Nephron progenitor cell (in vitro differentiated cells): ENCODE results near the gene IL10.
A peak's percentile ranks its signal among the peaks of the same experiment; 100 is the strongest.

Experiments used
- DNase-seq: peaks from one replicate; pipeline ENCODE4 v3.0.0; 2021
- H3K27ac Mint-ChIP-seq: 2 replicates; pipeline ENCODE4 v1.8.0; 2021; ENCODE audit warnings: mild to moderate bottlenecking, moderate library complexity, mixed read lengths
- H3K27me3 Mint-ChIP-seq: 2 replicates; pipeline ENCODE4 v1.8.0; 2021; ENCODE audit warnings: mild to moderate bottlenecking, low read depth, mixed read lengths; ENCODE audit not compliant: poor library complexity
- H3K36me3 Mint-ChIP-seq: 2 replicates; pipeline ENCODE4 v1.8.0; 2021; ENCODE audit warnings: low read depth, mixed read lengths
- H3K4me1 Mint-ChIP-seq: 2 replicates; pipeline ENCODE4 v1.8.0; 2021; ENCODE audit warnings: mixed read lengths
- H3K4me3 Mint-ChIP-seq: 2 replicates; pipeline ENCODE4 v1.8.0; 2021; ENCODE audit warnings: mild to moderate bottlenecking, moderate library complexity, mixed read lengths
- H3K9me3 Mint-ChIP-seq: 2 replicates; pipeline ENCODE4 v1.8.0; 2021; ENCODE audit warnings: mild to moderate bottlenecking, moderate library complexity, mixed read lengths
- TF ChIP-seq, protein P1 (sequence below): fragments of 200-600 bp; sonication (generic); IDR thresholded peaks from 2 replicates; pipeline ENCODE4 v1.5.0; 2021; ENCODE audit warnings: antibody characterized with exemption

Gene IL10

DNA sequence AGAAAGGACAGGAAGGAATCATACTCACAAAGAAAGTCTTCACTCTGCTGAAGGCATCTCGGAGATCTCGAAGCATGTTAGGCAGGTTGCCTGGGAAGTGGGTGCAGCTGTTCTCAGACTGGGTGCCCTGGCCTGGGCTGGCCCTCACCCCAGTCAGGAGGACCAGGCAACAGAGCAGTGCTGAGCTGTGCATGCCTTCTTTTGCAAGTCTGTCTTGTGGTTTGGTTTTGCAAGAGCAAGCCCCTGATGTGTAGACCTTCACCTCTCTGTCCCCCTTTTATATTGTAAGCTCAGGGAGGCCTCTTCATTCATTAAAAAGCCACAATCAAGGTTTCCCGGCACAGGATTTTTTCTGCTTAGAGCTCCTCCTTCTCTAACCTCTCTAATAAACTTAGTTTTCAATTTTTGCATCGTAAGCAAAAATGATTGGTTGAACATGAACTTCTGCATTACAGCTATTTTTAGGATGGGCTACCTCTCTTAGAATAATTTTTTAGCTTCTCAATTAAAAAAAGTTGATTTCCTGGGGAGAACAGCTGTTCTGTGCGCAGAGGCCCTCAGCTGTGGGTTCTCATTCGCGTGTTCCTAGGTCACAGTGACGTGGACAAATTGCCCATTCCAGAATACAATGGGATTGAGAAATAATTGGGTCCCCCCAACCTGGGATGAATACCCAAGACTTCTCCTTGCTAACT, at the start of gene IL10:
Gene IL10, minus strand, starts transcription at position 252 of the 695 bp plus-strand sequence. Its CDS starts 59 bp downstream, at position 193.
- Mint-ChIP-seq H3K4me3 (no peak within 1 kb of the TSS), H3K9me3 (no peaks in the 10 kb centered on the region), H3K27me3 (peaks cover 13% of the 10 kb centered on the region), H3K4me1 (peaks cover 60% of the 10 kb centered on the region), H3K36me3 (no peaks in the 10 kb centered on the region), H3K27ac (peak within 1 kb of the TSS; percentile 56)
- TF ChIP-seq, protein P1, sequence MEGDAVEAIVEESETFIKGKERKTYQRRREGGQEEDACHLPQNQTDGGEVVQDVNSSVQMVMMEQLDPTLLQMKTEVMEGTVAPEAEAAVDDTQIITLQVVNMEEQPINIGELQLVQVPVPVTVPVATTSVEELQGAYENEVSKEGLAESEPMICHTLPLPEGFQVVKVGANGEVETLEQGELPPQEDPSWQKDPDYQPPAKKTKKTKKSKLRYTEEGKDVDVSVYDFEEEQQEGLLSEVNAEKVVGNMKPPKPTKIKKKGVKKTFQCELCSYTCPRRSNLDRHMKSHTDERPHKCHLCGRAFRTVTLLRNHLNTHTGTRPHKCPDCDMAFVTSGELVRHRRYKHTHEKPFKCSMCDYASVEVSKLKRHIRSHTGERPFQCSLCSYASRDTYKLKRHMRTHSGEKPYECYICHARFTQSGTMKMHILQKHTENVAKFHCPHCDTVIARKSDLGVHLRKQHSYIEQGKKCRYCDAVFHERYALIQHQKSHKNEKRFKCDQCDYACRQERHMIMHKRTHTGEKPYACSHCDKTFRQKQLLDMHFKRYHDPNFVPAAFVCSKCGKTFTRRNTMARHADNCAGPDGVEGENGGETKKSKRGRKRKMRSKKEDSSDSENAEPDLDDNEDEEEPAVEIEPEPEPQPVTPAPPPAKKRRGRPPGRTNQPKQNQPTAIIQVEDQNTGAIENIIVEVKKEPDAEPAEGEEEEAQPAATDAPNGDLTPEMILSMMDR: no peak
- DNase-seq: no peak

DNA sequence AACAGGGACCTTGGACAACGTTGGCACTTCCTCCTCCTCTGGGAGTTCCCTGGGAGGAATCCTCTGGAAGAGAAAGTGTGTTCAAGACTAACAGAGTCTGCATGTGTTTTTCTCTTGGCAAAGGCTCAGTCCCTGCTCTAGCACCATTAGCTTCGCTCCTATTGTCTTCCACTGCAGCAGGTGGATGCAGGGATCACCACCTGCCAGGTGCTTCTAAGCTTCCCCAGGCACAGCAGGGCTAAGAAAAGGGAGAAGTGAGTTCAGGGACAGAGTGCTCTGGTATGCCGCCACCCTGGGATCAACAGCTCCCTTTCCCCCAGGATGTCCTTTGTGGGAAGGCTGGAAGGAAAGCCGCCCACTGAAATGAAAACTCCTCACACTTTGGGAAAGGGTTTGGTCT, 49.2 kb upstream of the IL10 start:
- peaks cover 9% of the 10 kb centered on the region for H3K27me3 Mint-ChIP-seq
- no peak overlapping the region for H3K27ac Mint-ChIP-seq
- H3K4me1 Mint-ChIP-seq: peaks cover 16% of the 10 kb centered on the region
- no peak for DNase-seq
- H3K4me3 Mint-ChIP-seq: no peak overlapping the region
- H3K36me3 Mint-ChIP-seq: no peaks in the 10 kb centered on the region
- TF ChIP-seq, protein P1: no peak
- no peaks in the 10 kb centered on the region for H3K9me3 Mint-ChIP-seq

DNA sequence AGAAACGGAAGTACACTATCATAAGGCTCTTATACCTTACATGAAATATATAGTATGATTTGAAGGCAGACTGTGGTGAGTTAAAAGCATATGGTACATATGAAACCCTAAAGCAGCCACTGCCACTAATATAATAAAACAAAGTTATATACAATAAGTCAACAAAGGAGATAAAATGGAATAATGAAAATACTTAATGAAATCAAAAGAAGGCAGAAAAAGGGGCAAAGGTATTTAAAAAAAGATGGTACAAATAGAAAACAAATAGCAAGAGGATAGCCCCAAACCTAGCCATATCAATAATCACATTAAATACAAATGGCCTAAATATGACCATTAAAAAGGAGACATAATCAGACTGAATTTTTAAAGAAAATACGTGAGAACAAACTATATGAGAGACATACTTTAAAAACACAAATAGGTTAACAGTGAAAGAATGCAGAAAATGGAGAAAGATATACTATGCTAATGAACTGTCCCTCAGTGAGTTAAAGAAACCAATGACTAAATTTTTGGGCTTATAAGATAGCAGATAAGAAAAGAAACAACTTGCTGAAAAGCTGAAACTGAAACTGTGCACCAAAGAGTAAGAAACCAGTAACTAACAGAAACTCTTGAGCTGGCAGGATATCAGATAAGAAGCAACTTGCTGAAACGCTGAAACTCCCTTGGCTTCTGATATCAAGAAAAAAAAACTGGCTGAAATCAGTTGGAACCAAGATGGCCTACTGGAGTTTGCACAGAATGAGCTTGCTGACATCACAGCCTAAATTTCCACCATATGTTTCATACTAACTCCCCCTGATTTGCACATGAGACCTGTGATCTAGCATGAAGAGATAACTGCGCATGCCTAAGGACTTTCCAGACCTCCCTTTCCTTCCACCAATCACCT, 44.3 kb upstream of the IL10 start:
- no peak overlapping the region for H3K4me3 Mint-ChIP-seq
- no peak for DNase-seq
- TF ChIP-seq, protein P1: no peak

DNA sequence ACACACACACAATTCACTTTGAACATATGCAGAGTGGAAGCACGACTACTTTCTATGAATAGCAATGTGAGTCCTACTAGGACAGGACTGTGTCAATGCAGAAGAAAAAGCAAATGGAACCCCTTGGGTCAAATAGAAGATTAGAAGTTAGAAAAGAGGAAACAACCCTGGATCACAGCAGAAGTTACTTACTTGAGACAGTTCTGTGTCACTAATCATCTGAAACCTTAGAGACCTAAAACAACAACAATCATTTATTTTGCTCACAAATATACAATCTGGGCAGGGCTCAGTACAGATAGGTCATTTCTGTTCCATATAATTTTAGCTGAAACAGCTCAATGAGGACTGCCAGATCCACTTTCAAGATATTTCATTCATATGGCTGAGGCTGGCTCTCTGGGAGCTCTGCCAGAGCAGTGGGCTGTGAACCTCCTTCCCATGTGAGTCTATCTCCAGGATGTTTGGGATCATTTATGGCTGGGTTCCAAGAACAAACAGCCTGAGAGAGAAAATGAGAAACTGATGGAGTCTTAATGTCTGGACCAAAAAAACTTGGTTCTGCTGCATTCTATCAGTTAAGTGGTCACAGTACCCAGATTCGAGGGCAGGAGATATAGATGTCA, 42.5 kb upstream of the IL10 start:
- H3K36me3 Mint-ChIP-seq: peaks cover 8% of the 10 kb centered on the region
- TF ChIP-seq, protein P1: no peak
- no peak overlapping the region for H3K27ac Mint-ChIP-seq
- no peak for DNase-seq
- H3K27me3 Mint-ChIP-seq: no peaks in the 10 kb centered on the region
- no peak overlapping the region for H3K4me3 Mint-ChIP-seq
- no peaks in the 10 kb centered on the region for H3K4me1 Mint-ChIP-seq
- H3K9me3 Mint-ChIP-seq: peaks cover 15% of the 10 kb centered on the region

More for the DNA sequence above, 44.3 kb upstream of the IL10 start:
- no peak overlapping the region for H3K27ac Mint-ChIP-seq
- H3K9me3 Mint-ChIP-seq: peaks cover 15% of the 10 kb centered on the region
- H3K27me3 Mint-ChIP-seq: peaks cover 7% of the 10 kb centered on the region
- no peaks in the 10 kb centered on the region for H3K4me1 Mint-ChIP-seq
- H3K36me3 Mint-ChIP-seq: peaks cover 8% of the 10 kb centered on the region

DNA sequence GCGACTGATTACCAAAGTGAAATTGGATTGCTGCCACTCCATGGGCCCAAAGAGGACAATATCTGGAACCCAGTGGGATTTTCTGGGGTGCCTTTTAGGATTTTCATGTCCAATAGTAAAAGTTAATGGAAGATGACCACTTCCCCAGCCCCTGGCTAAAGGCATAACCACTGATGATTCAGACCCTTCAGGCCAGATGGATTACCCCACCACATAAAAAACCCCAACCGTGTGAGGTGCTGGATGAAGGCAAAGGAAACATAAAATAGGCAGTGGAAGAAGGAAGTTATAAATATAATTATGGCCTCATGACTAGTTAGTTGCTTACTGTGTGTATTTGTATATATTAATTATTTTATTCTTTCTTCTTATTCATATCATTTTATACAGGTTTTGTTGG, 40.2 kb upstream of the IL10 start:
- Mint-ChIP-seq H3K27ac (no peak overlapping the region), H3K9me3 (peaks cover 15% of the 10 kb centered on the region), H3K27me3 (peaks cover 4% of the 10 kb centered on the region), H3K36me3 (peaks cover 8% of the 10 kb centered on the region), H3K4me3 (no peak overlapping the region), H3K4me1 (peaks cover 6% of the 10 kb centered on the region)
- no peak for DNase-seq
- TF ChIP-seq, protein P1: no peak
